ENCODE results near the gene LIN37. TPM values are rescaled to one million over a fixed set of nuclear protein-coding genes. Genes with fewer than 3 reads are reported as not detected.

Gene LIN37
- total RNA-seq, 1 experiment from 2014 or later: 10.1 TPM

GRCh38 chr19:35792312-35792711, 43.9 kb downstream of the LIN37 start:
- ChIA-PET CTCF (no interaction called here), RAD21 (ENCODE audit: low non-redundant PET in 1 of 2, low total read pairs in 2 of 2, uncharacterized antibody in 2 of 2, unreplicated experiment in 2 of 2) (no interaction called here), POLR2A (no interaction called here)
- BruUV-seq (replicated peaks): no TSS peak
- no peaks in the 10 kb centered on the region for H4K20me1 ChIP-seq (ENCODE audit: insufficient read depth)
- ATAC-seq (no peak), DNase-seq (ENCODE audit: low read depth, low spot score) (no peak)
- H3K27me3 ChIP-seq (ENCODE audit: insufficient read depth, low read length): no peaks in the 10 kb centered on the region
- no peaks in the 10 kb centered on the region for H3K36me3 ChIP-seq (ENCODE audit: control insufficient read depth in 1 of 2, insufficient read depth in 2 of 2, low read length in 2 of 2)
- H3K27ac ChIP-seq (ENCODE audit: low read depth, low read length): no peak overlapping the region
- TF ChIP-seq REST (IDR thresholded peaks at IDR 0.05; ENCODE audit: low read depth) (no peak), YY1 (IDR thresholded peaks at IDR 0.05; ENCODE audit: extremely low read depth, insufficient replicate concordance, low read depth, low read length) (no peak), SRF (IDR thresholded peaks at IDR 0.05; ENCODE audit: low read depth) (no peak), ZBTB33 (IDR thresholded peaks at IDR 0.05; ENCODE audit: extremely low read depth, insufficient replicate concordance, low read length) (no peak), POLR2A (IDR thresholded peaks at IDR 0.05; ENCODE audit: borderline replicate concordance, extremely low read depth, insufficient read depth, insufficient read length) (no peak), EZH2 (IDR thresholded peaks at IDR 0.05) (no peak), ATF3 (IDR thresholded peaks at IDR 0.05) (no peak), SP1 (IDR thresholded peaks at IDR 0.05; ENCODE audit: low read depth) (no peak), ZFX (IDR thresholded peaks at IDR 0.05) (no peak), CEBPB (IDR thresholded peaks at IDR 0.05; ENCODE audit: low read depth) (no peak)
- H3K4me2 ChIP-seq (ENCODE audit: low read length): no peak overlapping the region
- no peak overlapping the region for H3K4me3 ChIP-seq (replicated peaks in 1 of 2; ENCODE audit: low read depth in 1 of 2, low read length in 2 of 2)
- no peaks in the 10 kb centered on the region for H3K79me2 ChIP-seq (ENCODE audit: insufficient read depth, low read length)
- H3K9me3 ChIP-seq (ENCODE audit: control insufficient read depth in 1 of 2, insufficient read depth in 1 of 2, low read depth in 1 of 2, low read length in 2 of 2): no peaks in the 10 kb centered on the region
- H3K9me2 ChIP-seq (ENCODE audit: insufficient read depth): no peaks in the 10 kb centered on the region
- intact Hi-C loops (cut with micrococcal nuclease): no loop called here
- no peak overlapping the region for H2AFZ ChIP-seq (ENCODE audit: low read depth, low read length, poor library complexity, severe bottlenecking)
- peaks cover 0 to 5% of the 10 kb centered on the region in 2 experiments; a peak in 2 of 4 replicates for H3K4me1 ChIP-seq (ENCODE audit: control insufficient read depth in 1 of 2, insufficient read depth in 2 of 2, low read length in 2 of 2)
- no peak overlapping the region for H3K9ac ChIP-seq (ENCODE audit: low read length)

All from HCT116 (cell line).